Measurements from ENCODE around the gene UBASH3A. TPM values are rescaled to one million over a fixed set of nuclear protein-coding genes. Genes with fewer than 3 reads are reported as not detected.

UBASH3A gene
- total RNA-seq, 1 donor from 2014 or later: not detected

GRCh38 chr21:42358937-42359336 lies 44.8 kb upstream of the UBASH3A start:
- H3K27me3 Mint-ChIP-seq (ENCODE audit: low read depth): peaks cover 12% of the 10 kb centered on the region
- no peaks in the 10 kb centered on the region for H3K4me1 Mint-ChIP-seq
- no peak overlapping the region for H3K4me3 Mint-ChIP-seq

GRCh38 chr21:42360317-42360716 lies 43.4 kb upstream of the UBASH3A start:
- DNase-seq (ENCODE audit: low spot score in 2 of 2, unreplicated experiment in 2 of 2): no peak
- peaks cover 19% of the 10 kb centered on the region for H3K9me3 Mint-ChIP-seq
- H3K4me1 Mint-ChIP-seq: no peaks in the 10 kb centered on the region
- peaks cover 15% of the 10 kb centered on the region for H3K27me3 Mint-ChIP-seq (ENCODE audit: low read depth)
- H3K27ac Mint-ChIP-seq: no peak overlapping the region
- no peaks in the 10 kb centered on the region for H3K36me3 Mint-ChIP-seq
- no peak for TF ChIP-seq CTCF (IDR thresholded peaks at IDR 0.05; ENCODE audit: unreplicated experiment)
- H3K4me3 Mint-ChIP-seq: no peak overlapping the region

More at GRCh38 chr21:42358937-42359336, 44.8 kb upstream of the UBASH3A start:
- no peak for TF ChIP-seq CTCF (IDR thresholded peaks at IDR 0.05; ENCODE audit: unreplicated experiment)
- DNase-seq (ENCODE audit: low spot score in 2 of 2, unreplicated experiment in 2 of 2): no peak
- no peaks in the 10 kb centered on the region for H3K36me3 Mint-ChIP-seq
- no peak overlapping the region for H3K27ac Mint-ChIP-seq
- peaks cover 28% of the 10 kb centered on the region for H3K9me3 Mint-ChIP-seq

- Mint-ChIP-seq H3K36me3 (no peaks in the 10 kb centered on the region), H3K4me3 (no peak overlapping the region), H3K9me3 (peaks cover 11% of the 10 kb centered on the region), H3K4me1 (no peaks in the 10 kb centered on the region), H3K27ac (no peak overlapping the region), H3K27me3 (ENCODE audit: low read depth) (peaks cover 12% of the 10 kb centered on the region)
- no peak for DNase-seq (ENCODE audit: low spot score in 2 of 2, unreplicated experiment in 2 of 2)
- no peak for TF ChIP-seq CTCF (IDR thresholded peaks at IDR 0.05; ENCODE audit: unreplicated experiment)
Measured at GRCh38 chr21:42361286-42361685, 42.4 kb upstream of the UBASH3A start.

GRCh38 chr21:42362198-42362597 lies 41.5 kb upstream of the UBASH3A start:
- Mint-ChIP-seq H3K27me3 (ENCODE audit: low read depth) (peaks cover 12% of the 10 kb centered on the region), H3K4me3 (no peak overlapping the region), H3K4me1 (peaks cover 3% of the 10 kb centered on the region), H3K36me3 (no peaks in the 10 kb centered on the region), H3K9me3 (peaks cover 4% of the 10 kb centered on the region), H3K27ac (no peak overlapping the region)
- no peak for DNase-seq (ENCODE audit: low spot score in 2 of 2, unreplicated experiment in 2 of 2)
- TF ChIP-seq CTCF (IDR thresholded peaks at IDR 0.05; ENCODE audit: unreplicated experiment): no peak

- H3K9me3 Mint-ChIP-seq: no peaks in the 10 kb centered on the region
- no peaks in the 10 kb centered on the region for H3K36me3 Mint-ChIP-seq
- DNase-seq (ENCODE audit: low spot score in 2 of 2, unreplicated experiment in 2 of 2): no peak
- peaks cover 5% of the 10 kb centered on the region for H3K4me1 Mint-ChIP-seq
- no peak overlapping the region for H3K27ac Mint-ChIP-seq
- TF ChIP-seq CTCF (IDR thresholded peaks at IDR 0.05; ENCODE audit: unreplicated experiment): no peak
- no peak overlapping the region for H3K4me3 Mint-ChIP-seq
- H3K27me3 Mint-ChIP-seq (ENCODE audit: low read depth): peaks cover 12% of the 10 kb centered on the region
Measured at GRCh38 chr21:42362700-42363099, 41.0 kb upstream of the UBASH3A start.

- Mint-ChIP-seq H3K9me3 (no peaks in the 10 kb centered on the region), H3K4me1 (peaks cover 8% of the 10 kb centered on the region), H3K4me3 (no peak overlapping the region), H3K27me3 (ENCODE audit: low read depth) (peaks cover 12% of the 10 kb centered on the region), H3K36me3 (no peaks in the 10 kb centered on the region), H3K27ac (no peak overlapping the region)
- TF ChIP-seq CTCF (IDR thresholded peaks at IDR 0.05; ENCODE audit: unreplicated experiment): no peak
- DNase-seq (ENCODE audit: low spot score in 2 of 2, unreplicated experiment in 2 of 2): no peak
Measured at GRCh38 chr21:42363312-42363711, 40.4 kb upstream of the UBASH3A start.
